WERI-Rb-1 (cell line): ENCODE measurements around the gene SDR42E2.
"Not testable (repeated sequence)": the region's sequence is repeated elsewhere in the genome, so short reads cannot be mapped to it uniquely, and the experiment has no call there.

ENCODE experiments used
- DNase-seq: peaks from one replicate; pipeline ENCODE4 v3.0.0-alpha.2; 2020
- H3K27ac ChIP-seq: fragments of 250-450 bp; sonication (Bioruptor Pico); 2 replicates; pipeline ENCODE4 v1.5.1; 2020; ENCODE audit warnings: mild to moderate bottlenecking, moderate library complexity
- H3K27me3 ChIP-seq: fragments of 250-450 bp; sonication (Bioruptor Pico); 2 replicates; pipeline ENCODE4 v1.5.1; 2021; ENCODE audit warnings: mild to moderate bottlenecking, low read depth, moderate library complexity; ENCODE audit not compliant: insufficient read depth, severe bottlenecking
- H3K36me3 ChIP-seq: fragments of 250-450 bp; sonication (Bioruptor Pico); 2 replicates; pipeline ENCODE4 v1.5.1; 2020; ENCODE audit warnings: mild to moderate bottlenecking, moderate library complexity
- H3K4me3 ChIP-seq: 2 replicates; pipeline ENCODE4 v1.5.1; 2011; ENCODE audit warnings: low read depth, mild to moderate bottlenecking, control low read depth, low read length
- H3K9me3 ChIP-seq: fragments of 250-450 bp; sonication (Bioruptor Pico); 2 replicates; pipeline ENCODE4 v1.5.1; 2021; ENCODE audit warnings: mild to moderate bottlenecking, moderate library complexity; ENCODE audit not compliant: severe bottlenecking
- CTCF ChIP-seq: IDR thresholded peaks from 2 replicates; pipeline ENCODE4 v1.5.1; 2011; ENCODE audit warnings: low read depth, mild to moderate bottlenecking, control low read depth, inconsistent platforms, low read length

The SDR42E2 gene

GRCh38 chr16:22163806-22164205 lies 1.5 kb downstream of the SDR42E2 start:
- no peaks in the 10 kb centered on the region for H3K27me3 ChIP-seq
- peaks cover 2% of the 10 kb centered on the region for H3K9me3 ChIP-seq
- no peak overlapping the region for H3K27ac ChIP-seq
- H3K4me3 ChIP-seq, result no peak overlapping the region
- no peak for TF ChIP-seq CTCF
- no peaks in the 10 kb centered on the region for H3K36me3 ChIP-seq
- DNase-seq, result no peak

DNA sequence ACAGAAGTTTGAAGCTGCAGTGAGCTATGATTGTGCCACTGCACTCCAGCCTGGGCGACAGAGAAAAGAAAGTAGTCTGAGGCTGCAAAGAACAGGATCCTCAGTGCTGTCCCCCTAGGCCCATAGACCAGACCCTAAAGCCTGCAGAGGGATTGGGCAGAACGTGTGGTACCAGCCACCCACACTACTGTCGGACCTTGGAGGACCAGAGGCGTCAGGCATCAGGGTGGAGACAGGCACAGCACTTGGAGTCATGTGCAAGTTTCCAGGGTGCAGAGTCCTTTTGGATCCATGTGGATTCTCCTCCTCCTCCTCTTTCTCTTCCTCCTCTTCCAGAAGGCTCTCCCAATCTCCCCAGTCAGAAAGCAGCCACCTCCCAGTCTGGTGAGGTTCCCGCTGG lies 2.2 kb downstream of the SDR42E2 start:
- TF ChIP-seq CTCF, result no peak
- Histone ChIP-seq H3K27me3 (no peaks in the 10 kb centered on the region), H3K36me3 (no peaks in the 10 kb centered on the region), H3K27ac (no peak overlapping the region), H3K4me3 (no peak overlapping the region), H3K9me3 (peaks cover 2% of the 10 kb centered on the region)
- no peak for DNase-seq

GRCh38 chr16:22165508-22166285 lies 3.4 kb downstream of the SDR42E2 start:
- TF ChIP-seq CTCF, result no peak
- Histone ChIP-seq H3K4me3 (no peak overlapping the region), H3K27ac (no peak overlapping the region), H3K27me3 (no peaks in the 10 kb centered on the region), H3K9me3 (peaks cover 2% of the 10 kb centered on the region), H3K36me3 (no peaks in the 10 kb centered on the region)
- no peak for DNase-seq

DNA sequence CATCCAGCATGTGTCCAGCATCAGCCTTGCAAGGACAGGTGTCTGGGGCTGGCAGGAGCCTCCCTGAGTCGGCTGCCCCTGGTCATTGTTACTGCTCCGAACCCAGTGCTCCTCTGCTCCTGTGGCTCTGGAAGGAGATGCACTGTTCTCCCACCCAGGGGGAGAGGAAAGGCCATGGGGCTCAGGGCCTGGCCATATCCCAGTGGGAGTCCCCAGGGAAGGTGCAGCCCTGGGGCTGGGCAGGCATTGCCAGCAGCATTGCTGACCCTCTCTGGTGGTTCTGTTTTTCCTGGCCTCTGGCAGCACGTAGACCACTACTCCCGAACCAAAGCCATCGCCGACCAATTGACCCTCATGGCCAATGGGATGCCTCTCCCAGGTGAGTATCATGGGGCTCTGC lies 9.6 kb downstream of the SDR42E2 start:
- Histone ChIP-seq H3K4me3 (no peak overlapping the region), H3K27me3 (no peaks in the 10 kb centered on the region), H3K9me3 (no peaks in the 10 kb centered on the region), H3K36me3 (no peaks in the 10 kb centered on the region), H3K27ac (no peak overlapping the region)
- DNase-seq, result no peak
- TF ChIP-seq CTCF, result no peak

DNA sequence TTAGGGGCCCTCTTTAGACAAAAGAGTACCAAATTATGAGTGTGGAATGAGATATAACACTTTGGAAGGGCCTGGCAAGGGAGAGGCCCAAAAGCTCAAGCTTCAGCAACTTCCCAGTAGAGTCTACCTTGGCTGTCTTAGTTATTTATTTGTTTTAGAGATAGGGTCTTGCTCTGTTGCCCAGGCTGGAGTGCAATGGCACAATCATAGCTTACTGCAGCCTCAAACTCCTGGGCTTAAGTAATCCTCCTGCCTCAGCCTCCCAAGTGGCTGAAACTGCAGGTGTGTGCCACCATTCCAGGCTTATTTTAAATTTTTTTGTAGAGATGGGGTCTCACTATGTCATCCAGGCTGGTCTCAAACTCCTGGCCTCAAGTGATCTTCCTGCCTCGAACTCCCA lies 10.3 kb downstream of the SDR42E2 start:
- H3K4me3 ChIP-seq, H3K27ac ChIP-seq, DNase-seq, H3K36me3 ChIP-seq, H3K9me3 ChIP-seq, H3K27me3 ChIP-seq: not testable (repeated sequence)

DNA sequence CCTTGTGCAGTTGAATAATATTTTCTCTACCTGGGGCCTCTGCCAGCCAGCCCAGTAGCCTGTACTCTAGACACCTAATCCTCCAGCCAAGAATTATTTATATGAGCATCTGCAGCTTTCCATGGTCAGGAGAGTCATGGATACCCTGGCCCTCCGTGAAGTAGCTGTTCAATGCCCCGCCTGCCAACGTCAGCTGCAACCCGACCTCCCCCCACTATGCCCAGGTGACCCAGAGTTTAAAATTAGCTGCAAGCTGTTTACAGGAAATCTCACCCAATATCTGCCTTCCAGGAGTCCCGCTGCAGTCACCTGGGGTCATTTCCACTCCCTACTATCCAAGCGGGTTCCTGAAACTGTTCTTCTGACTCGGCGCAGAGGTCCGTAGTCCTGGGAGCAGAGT lies 12.3 kb downstream of the SDR42E2 start:
- Histone ChIP-seq H3K36me3 (no peaks in the 10 kb centered on the region), H3K4me3 (no peak overlapping the region), H3K9me3 (no peaks in the 10 kb centered on the region), H3K27me3 (no peaks in the 10 kb centered on the region), H3K27ac (no peak overlapping the region)
- no peak for TF ChIP-seq CTCF
- DNase-seq, result no peak
